OCI-LY7 (cell line): ENCODE data around the gene STK31.

Source experiments
- EZH2phosphoT487 ChIP-seq: fragments of 200-600 bp; sonication (generic); IDR thresholded peaks from 2 replicates; pipeline ENCODE4 v1.6.1; 2018; ENCODE audit warnings: low read depth, borderline replicate concordance, mild to moderate bottlenecking, mixed run types, antibody characterized with exemption, low read length, moderate library complexity, mixed read lengths
- TF ChIP-seq, protein P1 (sequence below): fragments of 200-600 bp; sonication (generic); conservative IDR thresholded peaks from 2 replicates; pipeline ENCODE4 v1.5.1; 2014; ENCODE audit warnings: mild to moderate bottlenecking, antibody characterized with exemption, low read length, moderate library complexity, mixed read lengths

DNA sequence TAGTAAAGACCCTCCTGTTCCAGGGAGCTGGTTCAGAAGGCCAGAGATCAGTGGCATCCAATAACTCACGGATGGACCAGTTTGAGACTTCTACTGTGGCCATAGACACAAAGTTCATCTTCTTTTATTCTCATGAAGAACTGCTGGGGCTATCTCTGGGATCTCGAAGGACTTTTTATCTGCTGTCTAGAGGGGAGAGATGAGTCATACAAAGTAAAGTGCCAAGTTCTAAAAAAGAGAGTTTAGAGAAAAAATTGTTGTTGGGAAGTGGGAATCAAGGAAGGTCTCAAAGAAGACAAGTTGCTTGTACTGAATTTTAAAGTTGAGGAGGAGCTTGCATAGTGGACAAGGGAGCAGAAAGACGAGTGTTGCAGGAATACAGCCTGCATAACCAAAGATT is 38.0 kb upstream of the STK31 start:
- TF ChIP-seq, protein P1, sequence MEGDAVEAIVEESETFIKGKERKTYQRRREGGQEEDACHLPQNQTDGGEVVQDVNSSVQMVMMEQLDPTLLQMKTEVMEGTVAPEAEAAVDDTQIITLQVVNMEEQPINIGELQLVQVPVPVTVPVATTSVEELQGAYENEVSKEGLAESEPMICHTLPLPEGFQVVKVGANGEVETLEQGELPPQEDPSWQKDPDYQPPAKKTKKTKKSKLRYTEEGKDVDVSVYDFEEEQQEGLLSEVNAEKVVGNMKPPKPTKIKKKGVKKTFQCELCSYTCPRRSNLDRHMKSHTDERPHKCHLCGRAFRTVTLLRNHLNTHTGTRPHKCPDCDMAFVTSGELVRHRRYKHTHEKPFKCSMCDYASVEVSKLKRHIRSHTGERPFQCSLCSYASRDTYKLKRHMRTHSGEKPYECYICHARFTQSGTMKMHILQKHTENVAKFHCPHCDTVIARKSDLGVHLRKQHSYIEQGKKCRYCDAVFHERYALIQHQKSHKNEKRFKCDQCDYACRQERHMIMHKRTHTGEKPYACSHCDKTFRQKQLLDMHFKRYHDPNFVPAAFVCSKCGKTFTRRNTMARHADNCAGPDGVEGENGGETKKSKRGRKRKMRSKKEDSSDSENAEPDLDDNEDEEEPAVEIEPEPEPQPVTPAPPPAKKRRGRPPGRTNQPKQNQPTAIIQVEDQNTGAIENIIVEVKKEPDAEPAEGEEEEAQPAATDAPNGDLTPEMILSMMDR = no peak
- TF ChIP-seq EZH2phosphoT487 = no peak
